Measurements from ENCODE around the gene GABRD. TPM values are rescaled to one million over a fixed set of nuclear protein-coding genes. Genes with fewer than 3 reads are reported as not detected.

The GABRD gene
- total and polyA plus RNA-seq, 12 donors: 0.72 to 6.6 (median 3.0) TPM; not detected in 1

DNA sequence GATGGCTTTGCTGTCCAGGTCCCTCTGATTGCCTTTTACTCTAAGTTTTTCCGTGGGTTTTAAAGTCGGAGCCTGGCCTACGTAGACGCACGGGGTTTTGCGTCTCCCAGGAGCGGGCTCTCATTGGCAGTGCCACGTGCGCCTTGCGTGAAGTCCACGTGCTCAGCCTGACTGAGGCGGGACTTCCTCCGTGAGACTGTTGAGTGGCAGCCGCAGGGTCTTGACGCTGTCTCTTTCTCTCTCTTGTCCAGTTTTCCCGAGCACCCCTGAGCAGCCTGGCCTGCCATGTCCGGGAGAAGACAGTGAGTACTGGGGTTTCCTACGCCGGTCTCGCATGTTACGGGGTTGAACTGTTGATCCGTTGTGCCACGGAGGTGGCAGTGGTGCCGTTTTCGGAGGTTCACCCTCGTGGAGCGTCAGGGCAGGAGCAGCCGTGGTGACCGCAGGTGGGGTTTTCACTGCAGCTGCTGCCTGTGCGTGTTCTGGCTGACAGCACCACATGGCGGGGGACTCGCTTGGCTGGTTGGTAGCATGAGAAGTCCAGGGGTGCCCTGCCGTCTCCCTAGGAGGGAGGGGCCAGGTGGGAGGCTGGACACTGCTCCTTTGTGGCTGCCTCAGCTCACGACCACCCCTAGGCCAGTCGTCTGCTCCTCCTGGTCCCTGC lies 40.3 kb downstream of the GABRD start:
- H3K27ac ChIP-seq: no peak overlapping the region
- H3K4me1 ChIP-seq (replicated peaks in 1 of 2): no peaks in the 10 kb centered on the region
- no peak for DNase-seq
- TF ChIP-seq POLR2A (IDR thresholded peaks at IDR 0.05): no peak
- TF ChIP-seq, protein P1, sequence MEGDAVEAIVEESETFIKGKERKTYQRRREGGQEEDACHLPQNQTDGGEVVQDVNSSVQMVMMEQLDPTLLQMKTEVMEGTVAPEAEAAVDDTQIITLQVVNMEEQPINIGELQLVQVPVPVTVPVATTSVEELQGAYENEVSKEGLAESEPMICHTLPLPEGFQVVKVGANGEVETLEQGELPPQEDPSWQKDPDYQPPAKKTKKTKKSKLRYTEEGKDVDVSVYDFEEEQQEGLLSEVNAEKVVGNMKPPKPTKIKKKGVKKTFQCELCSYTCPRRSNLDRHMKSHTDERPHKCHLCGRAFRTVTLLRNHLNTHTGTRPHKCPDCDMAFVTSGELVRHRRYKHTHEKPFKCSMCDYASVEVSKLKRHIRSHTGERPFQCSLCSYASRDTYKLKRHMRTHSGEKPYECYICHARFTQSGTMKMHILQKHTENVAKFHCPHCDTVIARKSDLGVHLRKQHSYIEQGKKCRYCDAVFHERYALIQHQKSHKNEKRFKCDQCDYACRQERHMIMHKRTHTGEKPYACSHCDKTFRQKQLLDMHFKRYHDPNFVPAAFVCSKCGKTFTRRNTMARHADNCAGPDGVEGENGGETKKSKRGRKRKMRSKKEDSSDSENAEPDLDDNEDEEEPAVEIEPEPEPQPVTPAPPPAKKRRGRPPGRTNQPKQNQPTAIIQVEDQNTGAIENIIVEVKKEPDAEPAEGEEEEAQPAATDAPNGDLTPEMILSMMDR (IDR thresholded peaks at IDR 0.05): no peak
- peaks cover 0 to 14% of the 10 kb centered on the region in 2 donors for H3K36me3 ChIP-seq (replicated peaks in 1 of 2)
- H3K4me3 ChIP-seq: no peak overlapping the region
- WGBS, 4 donors: 93 to 98% (median 95%) methylated on average over 21 to 35 of the region's 35 CpGs
- intact Hi-C loops (cut with DNase I): no loop called here
- H3K27me3 ChIP-seq: no peaks in the 10 kb centered on the region
- H3K9me3 ChIP-seq (replicated peaks in 1 of 3): no peaks in the 10 kb centered on the region

DNA sequence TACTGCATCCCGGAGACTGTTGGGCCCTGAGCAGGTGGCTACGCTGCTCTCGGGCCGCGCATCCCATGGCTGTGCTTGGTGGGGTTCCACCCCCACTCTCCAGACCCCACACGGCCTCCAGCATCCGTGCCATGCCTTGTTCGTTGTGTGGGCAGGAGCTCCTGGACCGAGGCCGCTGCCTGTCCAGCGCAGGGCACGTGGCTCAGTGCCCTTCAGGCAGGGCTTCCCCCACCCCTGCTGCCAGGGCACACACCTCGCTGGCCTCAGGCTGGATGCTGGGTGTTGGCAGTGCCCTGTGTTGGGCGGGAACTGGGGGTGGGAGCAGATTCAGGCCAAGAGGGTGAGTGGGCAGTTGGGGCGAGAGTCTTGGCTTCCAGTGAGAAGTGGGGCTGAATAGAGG lies 40.9 kb downstream of the GABRD start:
- no peak for DNase-seq
- H3K4me1 ChIP-seq (replicated peaks in 1 of 2): no peaks in the 10 kb centered on the region
- 90 to 100% (median 96%) methylated on average over 2 to 15 of the region's 15 CpGs for WGBS, 4 donors
- TF ChIP-seq, protein P1 (IDR thresholded peaks at IDR 0.05): no peak
- H3K36me3 ChIP-seq (replicated peaks in 1 of 2): peaks cover 0 to 14% of the 10 kb centered on the region in 2 donors
- H3K27ac ChIP-seq: no peak overlapping the region
- H3K9me3 ChIP-seq (replicated peaks in 1 of 3): no peaks in the 10 kb centered on the region
- intact Hi-C loops (cut with DNase I): no loop called here
- no peak overlapping the region for H3K4me3 ChIP-seq
- H3K27me3 ChIP-seq: no peaks in the 10 kb centered on the region

DNA sequence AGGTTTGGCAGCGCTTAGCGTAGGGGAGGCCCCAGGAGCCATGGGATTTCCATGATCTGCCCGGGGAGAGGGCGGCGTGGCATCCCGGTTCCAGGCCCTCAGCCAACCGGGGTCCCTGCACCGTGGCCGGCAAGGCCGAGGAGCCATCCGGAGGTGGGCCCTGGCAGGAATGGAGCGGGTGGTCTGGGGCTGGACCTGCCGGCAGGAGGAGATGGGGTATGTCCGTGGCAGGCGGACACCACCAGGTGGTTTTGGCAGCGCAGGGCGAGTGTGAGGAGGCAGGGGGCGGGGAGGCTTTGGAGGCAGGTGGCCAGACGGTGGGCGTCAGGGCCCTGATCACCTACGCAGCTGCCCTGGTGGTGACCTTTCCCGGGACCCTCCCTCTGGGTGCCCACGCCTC lies 41.4 kb downstream of the GABRD start:
- Histone ChIP-seq H3K27me3 (no peaks in the 10 kb centered on the region), H3K36me3 (replicated peaks in 1 of 2) (peaks cover 0 to 14% of the 10 kb centered on the region in 2 donors), H3K4me1 (replicated peaks in 1 of 2) (no peaks in the 10 kb centered on the region), H3K9me3 (replicated peaks in 1 of 3) (no peaks in the 10 kb centered on the region), H3K4me3 (no peak overlapping the region), H3K27ac (no peak overlapping the region)
- 91 to 95% (median 94%) methylated on average over 17 to 23 of the region's 23 CpGs for WGBS, 4 donors
- intact Hi-C loops (cut with DNase I): no loop called here
- DNase-seq: no peak
- TF ChIP-seq, protein P1 (IDR thresholded peaks at IDR 0.05): no peak
- TF ChIP-seq POLR2A (IDR thresholded peaks at IDR 0.05): no peak

DNA sequence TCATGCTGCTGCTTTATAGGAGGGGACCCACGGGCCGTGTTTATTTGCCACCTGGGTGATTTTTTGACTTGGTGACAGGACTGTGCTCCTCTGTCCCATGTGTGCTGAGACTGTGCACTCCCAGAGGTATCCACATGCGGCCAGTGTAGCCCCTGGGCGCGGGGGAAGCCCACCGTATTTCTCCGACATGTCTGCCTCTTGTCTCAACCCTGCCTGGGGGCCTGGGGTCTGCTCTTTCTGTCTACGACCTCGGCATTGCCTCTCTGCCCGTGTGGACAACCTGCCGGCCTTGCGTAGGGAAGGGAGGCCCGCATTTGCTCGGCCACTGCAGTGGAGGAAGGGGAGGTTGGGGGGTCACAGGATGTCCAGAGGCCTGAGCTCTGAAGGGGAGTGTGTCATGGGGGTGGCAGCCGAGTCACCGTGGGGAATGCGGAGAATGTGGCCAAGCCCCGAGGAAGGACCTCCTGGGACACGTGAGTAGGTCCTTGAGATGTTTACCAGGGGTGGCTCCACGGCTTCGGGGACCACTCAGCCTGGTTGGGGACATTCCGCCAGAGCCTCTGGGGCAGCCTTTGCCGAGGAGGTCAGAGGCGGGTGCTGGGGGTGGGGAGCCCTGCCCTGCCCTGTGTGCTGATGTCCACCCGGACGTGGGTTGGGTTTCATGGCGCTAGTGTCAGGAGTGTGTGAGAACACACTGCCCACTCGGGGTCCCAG lies 42.1 kb downstream of the GABRD start:
- TF ChIP-seq POLR2A (IDR thresholded peaks at IDR 0.05): no peak
- TF ChIP-seq, protein P1 (IDR thresholded peaks at IDR 0.05): no peak
- DNase-seq: no peak
- no peaks in the 10 kb centered on the region for H3K4me1 ChIP-seq (replicated peaks in 1 of 2)
- H3K9me3 ChIP-seq (replicated peaks in 1 of 3): no peaks in the 10 kb centered on the region
- no peak overlapping the region for H3K4me3 ChIP-seq
- intact Hi-C loops (cut with DNase I): no loop called here
- H3K36me3 ChIP-seq (replicated peaks in 1 of 2): peaks cover 0 to 14% of the 10 kb centered on the region in 2 donors
- H3K27ac ChIP-seq: no peak overlapping the region
- WGBS, 4 donors: 83 to 89% (median 86%) methylated on average over 10 to 28 of the region's 28 CpGs
- H3K27me3 ChIP-seq: no peaks in the 10 kb centered on the region

Measured in adrenal gland (tissue), 12 donors.